GOT3 (cell line): ENCODE data around the gene ENTPD8.

Source experiments
- DNase-seq: peaks from one replicate; lab custom pipeline; 2025; ENCODE audit warnings: mixed read lengths; lab: John Stamatoyannopoulos, UW

The ENTPD8 gene

DNA sequence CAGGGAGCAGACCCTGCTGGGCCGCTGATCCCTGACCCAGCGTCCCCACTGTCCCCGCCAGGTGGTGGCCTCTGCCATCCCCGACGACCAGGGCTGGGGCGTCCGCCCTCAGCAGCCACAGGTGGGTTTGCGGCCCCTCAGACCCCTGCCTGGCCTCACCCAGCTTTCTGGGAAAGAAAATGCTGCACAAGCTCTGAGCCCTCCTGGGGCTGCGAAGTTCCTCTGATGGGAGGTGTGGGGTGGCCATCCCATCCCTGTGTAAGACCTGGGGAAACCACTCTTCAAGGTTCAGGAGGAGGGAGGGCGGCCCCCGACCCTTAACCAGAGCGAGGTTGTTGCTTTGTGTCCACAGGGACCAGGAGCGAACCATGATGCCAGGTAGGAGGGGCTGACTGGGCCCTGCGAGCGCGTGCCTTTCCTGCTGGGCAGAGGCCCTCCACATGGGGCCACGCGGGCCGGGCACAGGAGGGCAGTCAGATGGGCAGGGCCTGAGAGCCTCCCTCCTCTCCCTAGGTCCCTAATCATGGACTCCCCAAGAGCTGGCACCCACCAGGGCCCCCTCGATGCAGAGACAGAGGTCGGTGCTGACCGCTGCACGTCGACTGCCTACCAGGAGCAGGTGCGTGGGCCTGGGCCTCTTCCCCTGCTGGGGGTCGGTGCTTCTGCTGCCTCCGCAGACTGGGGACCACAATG lies 10.3 kb downstream of the ENTPD8 start:
- no peak for DNase-seq

GRCh38 chr9:137429974-137430722 lies 11.0 kb downstream of the ENTPD8 start:
- no peak for DNase-seq

GRCh38 chr9:137429546-137429890 lies 11.6 kb downstream of the ENTPD8 start:
- no peak for DNase-seq

GRCh38 chr9:137428841-137429545 lies 12.2 kb downstream of the ENTPD8 start:
- no peak for DNase-seq

DNA sequence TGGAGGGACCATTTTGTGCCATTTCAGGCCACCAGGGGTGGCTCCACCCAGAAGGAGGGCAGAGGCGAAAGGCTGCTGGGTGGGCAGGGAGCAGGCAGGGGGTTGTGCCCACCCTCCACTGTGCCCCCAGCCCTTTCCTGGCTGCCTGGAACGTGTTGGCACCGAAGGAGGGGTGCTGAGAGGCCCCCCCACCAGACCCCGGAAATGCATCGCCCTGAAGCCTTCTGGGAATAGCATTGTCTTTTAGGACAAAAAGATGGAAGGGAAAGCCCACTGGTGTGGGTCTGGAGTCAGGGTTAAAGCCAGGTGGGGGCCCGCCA lies 12.9 kb downstream of the ENTPD8 start:
- no peak for DNase-seq

DNA sequence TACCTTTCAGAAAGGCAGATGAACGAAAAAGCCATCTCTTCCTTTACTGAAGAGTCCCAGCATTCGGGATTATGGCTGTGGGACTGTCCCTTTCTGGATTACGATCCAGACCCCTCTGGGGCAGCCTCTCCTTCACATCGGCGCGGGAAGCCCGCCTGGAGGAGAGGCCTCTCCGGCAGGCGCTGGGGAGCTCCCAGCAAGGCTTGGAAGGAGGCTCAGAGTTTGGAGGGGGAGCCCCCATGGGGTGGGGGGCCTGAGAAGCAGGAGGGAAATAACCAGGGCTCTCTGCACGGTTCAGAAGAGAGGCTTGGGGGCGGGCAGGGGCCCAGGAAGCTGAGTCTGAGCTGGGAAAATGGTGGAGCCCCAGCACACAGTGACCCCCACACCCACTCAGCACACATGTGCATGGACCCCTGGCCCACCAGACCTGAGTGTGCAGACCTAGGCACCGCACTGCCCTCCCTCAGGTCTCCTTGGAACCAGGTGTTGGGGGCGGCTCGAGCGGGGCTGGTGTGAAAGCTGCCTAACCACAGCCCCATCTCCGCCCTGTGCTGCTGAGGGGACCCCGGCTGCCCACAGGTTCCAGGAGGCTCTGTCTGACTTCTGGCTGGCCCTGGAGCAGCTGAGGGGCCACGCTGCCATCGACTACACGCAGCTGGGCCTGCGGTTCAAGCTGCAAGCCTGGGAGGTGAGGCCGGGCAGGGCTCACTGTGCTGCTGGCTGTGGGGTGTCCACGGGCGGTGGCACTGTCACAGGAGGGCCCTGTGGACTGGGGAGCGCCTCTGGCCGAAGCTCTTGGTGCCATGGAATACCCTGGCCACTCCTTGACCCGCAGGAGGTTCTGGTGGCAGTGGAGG lies 13.5 kb downstream of the ENTPD8 start:
- no peak for DNase-seq

DNA sequence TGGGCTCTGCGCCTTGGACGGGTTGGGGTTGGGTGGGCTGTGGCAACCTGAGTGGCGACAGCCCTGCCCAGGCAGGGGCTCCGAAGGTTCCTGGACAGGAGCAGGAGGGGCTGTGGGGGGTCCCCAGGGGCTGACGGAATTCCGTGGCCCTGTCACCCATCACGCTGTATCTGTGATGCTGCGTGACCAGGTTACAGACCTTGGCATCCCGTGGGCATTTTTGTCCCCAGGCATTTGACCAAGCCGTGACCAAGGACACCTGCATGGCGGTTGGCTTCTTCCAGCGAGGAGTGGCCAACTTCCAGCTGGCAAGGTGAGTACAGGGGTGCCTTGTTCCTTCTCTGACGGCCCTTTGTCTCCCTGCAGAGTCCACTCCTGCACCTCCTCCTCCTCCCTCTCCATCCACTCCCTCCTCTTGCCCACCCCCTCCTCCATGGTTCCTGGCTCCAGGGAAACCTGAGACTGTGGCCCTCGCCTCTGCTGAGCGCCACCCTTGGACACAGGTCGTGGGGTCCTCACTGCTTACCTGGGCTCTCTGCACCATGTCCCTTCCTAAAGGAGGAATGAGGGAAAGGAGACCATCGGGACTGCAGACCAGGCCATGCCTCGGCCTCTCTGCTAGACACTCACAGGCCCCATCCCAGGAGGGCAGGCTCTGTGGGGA lies 15.0 kb downstream of the ENTPD8 start:
- DNase-seq, result no peak

GRCh38 chr9:137423514-137424291 lies 17.5 kb downstream of the ENTPD8 start:
- no peak for DNase-seq

GRCh38 chr9:137422604-137423513 lies 18.3 kb downstream of the ENTPD8 start, which contains the start of the genes EXD3 and NOXA1:
EXD3 (minus strand) TSS chr9:137423162; CDS start chr9:137395357, 27,805 bp downstream.
NOXA1 (plus strand) TSS chr9:137423393; CDS start chr9:137423530, 137 bp downstream.
- no peak for DNase-seq

GRCh38 chr9:137421838-137422603 lies 19.1 kb downstream of the ENTPD8 start:
- no peak for DNase-seq

DNA sequence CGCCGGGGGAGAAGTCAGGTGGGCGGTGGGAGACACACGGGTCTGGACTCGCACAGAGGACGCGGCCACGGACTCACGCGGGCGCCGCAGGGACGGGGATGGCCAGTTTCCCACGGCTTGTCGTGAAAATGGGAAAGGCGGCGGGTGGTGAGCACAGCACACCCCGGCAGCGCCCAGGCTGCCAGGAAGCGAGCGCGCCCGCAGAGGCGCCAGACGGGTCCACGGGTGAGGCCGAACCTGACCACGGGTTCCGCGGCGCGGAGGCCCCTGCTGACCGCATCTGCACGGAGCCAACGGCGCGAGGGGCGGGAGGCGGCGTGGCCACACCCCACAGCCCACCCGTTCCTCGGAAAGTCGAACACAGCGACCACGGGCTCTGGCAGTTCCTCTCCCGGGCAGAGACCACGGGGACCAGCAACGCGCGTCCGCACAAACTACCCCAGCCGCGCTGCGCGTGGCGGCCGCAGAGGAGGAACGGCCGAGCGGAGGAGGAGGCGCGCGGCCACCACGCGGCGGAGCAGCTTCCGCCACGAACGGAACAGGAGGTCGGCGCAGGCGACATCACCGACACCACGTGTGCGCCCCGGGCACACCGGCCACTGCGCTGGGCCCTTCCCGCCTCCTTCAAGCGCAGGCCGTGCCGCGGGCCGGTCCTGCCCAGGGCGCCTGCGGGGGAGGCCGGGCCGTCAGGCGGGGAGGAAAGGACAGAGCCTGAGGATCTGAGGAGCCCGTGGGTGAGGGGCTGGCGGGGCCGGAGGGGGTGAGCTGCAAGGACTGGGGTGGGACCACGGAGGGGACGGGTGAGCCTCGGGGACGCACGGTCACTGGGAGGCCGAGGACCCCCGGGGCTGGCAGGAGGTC lies 23.8 kb downstream of the ENTPD8 start:
- DNase-seq, result no peak

- no peak for DNase-seq
Observed at GRCh38 chr9:137416563-137417151, 24.5 kb downstream of the ENTPD8 start.

- DNase-seq, result no peak
Observed at GRCh38 chr9:137416006-137416562, 25.1 kb downstream of the ENTPD8 start.

GRCh38 chr9:137415451-137415850 lies 25.7 kb downstream of the ENTPD8 start:
- DNase-seq, result no peak

GRCh38 chr9:137412431-137412830 lies 28.7 kb downstream of the ENTPD8 start:
- no peak for DNase-seq

- peak; percentile 17 for DNase-seq
Observed at GRCh38 chr9:137411645-137412380, 29.3 kb downstream of the ENTPD8 start.
